NB4 (cell line): ENCODE data around the gene LLPH.

Experiments
- DNase-seq: peaks from one replicate; pipeline ENCODE4 v3.0.0; 2010; ENCODE audit warnings: low read depth
- H3K4me3 ChIP-seq: one replicate; pipeline ENCODE4 v1.5.1; 2011; ENCODE audit warnings: mild to moderate bottlenecking, low read depth, low read length, moderate library complexity
- CTCF ChIP-seq: IDR thresholded peaks from one replicate; pipeline ENCODE4 v1.5.1; 2012; ENCODE audit warnings: low read depth, low read length
- MAX ChIP-seq: IDR thresholded peaks from 2 replicates; pipeline ENCODE4 v1.6.1; 2011; ENCODE audit warnings: low read depth, low read length
- MYC ChIP-seq: IDR thresholded peaks from 2 replicates; pipeline ENCODE4 v1.6.1; 2011; ENCODE audit warnings: low read depth, low read length
- POLR2A ChIP-seq: IDR thresholded peaks from 2 replicates; pipeline ENCODE4 v1.6.1; 2011; ENCODE audit warnings: mild to moderate bottlenecking; ENCODE audit not compliant: insufficient read length; ENCODE audit errors: extremely low read depth

Gene LLPH

GRCh38 chr12:66117242-66117641 lies 13.3 kb downstream of the LLPH start:
- no peak for DNase-seq
- TF ChIP-seq MYC (no peak), MAX (no peak), POLR2A (no peak), CTCF (no peak)
- H3K4me3 ChIP-seq: no peak overlapping the region

- TF ChIP-seq POLR2A (no peak), MYC (no peak), CTCF (no peak), MAX (no peak)
- DNase-seq: no peak
- H3K4me3 ChIP-seq: no peak overlapping the region
These were observed 15.4 kb downstream of the LLPH start for GRCh38 chr12:66115071-66115600.

- no peak for DNase-seq
- H3K4me3 ChIP-seq: no peak overlapping the region
These were observed 17.1 kb downstream of the LLPH start for GRCh38 chr12:66113471-66113870.

GRCh38 chr12:66111605-66112004 lies 18.9 kb downstream of the LLPH start:
- DNase-seq: peak; percentile 35
- no peak overlapping the region for H3K4me3 ChIP-seq
- no peak for TF ChIP-seq POLR2A
- TF ChIP-seq MYC: no peak
- no peak for TF ChIP-seq CTCF
- no peak for TF ChIP-seq MAX

More at GRCh38 chr12:66113471-66113870, 17.1 kb downstream of the LLPH start:
- TF ChIP-seq MYC (no peak), POLR2A (no peak), MAX (no peak), CTCF (no peak)

GRCh38 chr12:66109056-66109455 lies 21.5 kb downstream of the LLPH start:
- no peak for TF ChIP-seq POLR2A
- TF ChIP-seq MAX: no peak
- no peak for TF ChIP-seq MYC
- TF ChIP-seq CTCF: no peak
- no peak for DNase-seq
- no peak overlapping the region for H3K4me3 ChIP-seq
